T follicular helper cell (primary cell): ENCODE results near the gene EPC2.
"Not testable (repeated sequence)": the region's sequence is repeated elsewhere in the genome, so short reads cannot be mapped to it uniquely, and the experiment has no call there.

Experiments used
- DNase-seq: peaks from one replicate; pipeline ENCODE4 v3.0.0-alpha.2; 2020; ENCODE audit warnings: low read depth

EPC2 gene

GRCh38 chr2:148721991-148722777 lies 77.6 kb downstream of the EPC2 start:
- DNase-seq, result no peak

- no peak for DNase-seq
These were observed 81.0 kb downstream of the EPC2 start for GRCh38 chr2:148725564-148725963.

GRCh38 chr2:148726228-148726627 lies 81.7 kb downstream of the EPC2 start:
- no peak for DNase-seq

GRCh38 chr2:148730085-148730484 lies 85.5 kb downstream of the EPC2 start:
- DNase-seq, result no peak

- no peak for DNase-seq
These were observed 93.2 kb downstream of the EPC2 start for GRCh38 chr2:148737742-148738141.

- no peak for DNase-seq
These were observed 95.0 kb downstream of the EPC2 start for GRCh38 chr2:148739454-148740105.

GRCh38 chr2:148742373-148742772 lies 97.8 kb downstream of the EPC2 start:
- DNase-seq, result no peak

- no peak for DNase-seq
These were observed 100.8 kb downstream of the EPC2 start for GRCh38 chr2:148745151-148745851.

GRCh38 chr2:148746973-148747372 lies 102.4 kb downstream of the EPC2 start:
- DNase-seq, result no peak

- no peak for DNase-seq
These were observed 107.4 kb downstream of the EPC2 start for GRCh38 chr2:148751907-148752306.

GRCh38 chr2:148752977-148753376 lies 108.4 kb downstream of the EPC2 start:
- DNase-seq, result no peak

GRCh38 chr2:148754864-148755263 lies 110.3 kb downstream of the EPC2 start:
- DNase-seq, result no peak

GRCh38 chr2:148756292-148756975 lies 111.9 kb downstream of the EPC2 start:
- no peak for DNase-seq

- DNase-seq, result no peak
These were observed 120.3 kb downstream of the EPC2 start for GRCh38 chr2:148764815-148765214.

GRCh38 chr2:148770047-148770446 lies 125.5 kb downstream of the EPC2 start:
- no peak for DNase-seq

- DNase-seq, result no peak
These were observed 137.0 kb downstream of the EPC2 start for GRCh38 chr2:148781544-148781943.

GRCh38 chr2:148789059-148789458 lies 144.5 kb downstream of the EPC2 start:
- no peak for DNase-seq

GRCh38 chr2:148790172-148790571 lies 145.6 kb downstream of the EPC2 start:
- not testable (repeated sequence) for DNase-seq

- DNase-seq, result no peak
These were observed 150.0 kb downstream of the EPC2 start for GRCh38 chr2:148794558-148794957.

- no peak for DNase-seq
These were observed 152.4 kb downstream of the EPC2 start for GRCh38 chr2:148796735-148797512.

GRCh38 chr2:148802448-148803220 lies 158.1 kb downstream of the EPC2 start:
- DNase-seq, result no peak
